Mononuclear cell (primary cell): ENCODE data around the gene TRPV4. TPM values are rescaled to one million over a fixed set of nuclear protein-coding genes. Genes with fewer than 3 reads are reported as not detected.

Source experiments
- H3K27me3 ChIP-seq: 2 replicates; pipeline ENCODE4 v1.6.0; 2011; ENCODE audit warnings: low read length, control low read depth; ENCODE audit not compliant: insufficient read depth
- H3K4me1 ChIP-seq: 2 replicates; pipeline ENCODE4 v1.5.1; 2011; ENCODE audit warnings: mild to moderate bottlenecking, low read length, control low read depth; ENCODE audit not compliant: insufficient read depth
- H3K4me3 ChIP-seq: 2 replicates; pipeline ENCODE4 v1.5.1; 2011; ENCODE audit warnings: mild to moderate bottlenecking, low read length, moderate library complexity
- H3K9me3 ChIP-seq: 2 replicates; pipeline ENCODE4 v1.5.1; 2011; ENCODE audit warnings: low read depth, mild to moderate bottlenecking, control low read depth, low read length
- total RNA-seq: library from RNA; depleted of rRNA; stranded (reverse); fragments of >200 nt; gene quantifications from one replicate; pipeline ENCODE4 v1.2.3, GENCODE V29; 2012

Gene TRPV4
- total RNA-seq, 1 donor, result 0.31 TPM

- Histone ChIP-seq H3K4me3 (no peak overlapping the region), H3K4me1 (peaks cover 35% of the 10 kb centered on the region), H3K9me3 (no peaks in the 10 kb centered on the region), H3K27me3 (no peaks in the 10 kb centered on the region)
These were observed 6.1 kb downstream of the TRPV4 start for GRCh38 chr12:109827080-109827479.

- Histone ChIP-seq H3K27me3 (no peaks in the 10 kb centered on the region), H3K9me3 (no peaks in the 10 kb centered on the region), H3K4me3 (no peak overlapping the region), H3K4me1 (peaks cover 32% of the 10 kb centered on the region)
These were observed 8.5 kb downstream of the TRPV4 start for GRCh38 chr12:109824731-109825130.

GRCh38 chr12:109822951-109823411 is 10.2 kb downstream of the TRPV4 start:
- H3K9me3 ChIP-seq, result no peaks in the 10 kb centered on the region
- H3K4me1 ChIP-seq, result peaks cover 18% of the 10 kb centered on the region
- H3K27me3 ChIP-seq, result no peaks in the 10 kb centered on the region
- no peak overlapping the region for H3K4me3 ChIP-seq

GRCh38 chr12:109822416-109822815 is 10.8 kb downstream of the TRPV4 start:
- Histone ChIP-seq H3K9me3 (no peaks in the 10 kb centered on the region), H3K4me3 (no peak overlapping the region), H3K27me3 (no peaks in the 10 kb centered on the region), H3K4me1 (peaks cover 22% of the 10 kb centered on the region)

- no peak overlapping the region for H3K4me3 ChIP-seq
- H3K27me3 ChIP-seq, result no peaks in the 10 kb centered on the region
- no peaks in the 10 kb centered on the region for H3K9me3 ChIP-seq
- H3K4me1 ChIP-seq, result peaks cover 20% of the 10 kb centered on the region
These were observed 11.2 kb downstream of the TRPV4 start for GRCh38 chr12:109821968-109822367.

GRCh38 chr12:109820816-109821381 is 12.3 kb downstream of the TRPV4 start:
- H3K27me3 ChIP-seq, result no peaks in the 10 kb centered on the region
- no peaks in the 10 kb centered on the region for H3K9me3 ChIP-seq
- peaks cover 16% of the 10 kb centered on the region for H3K4me1 ChIP-seq
- H3K4me3 ChIP-seq, result no peak overlapping the region

GRCh38 chr12:109818905-109819500 is 14.2 kb downstream of the TRPV4 start:
- Histone ChIP-seq H3K4me3 (no peak overlapping the region), H3K27me3 (no peaks in the 10 kb centered on the region), H3K9me3 (no peaks in the 10 kb centered on the region), H3K4me1 (peaks cover 16% of the 10 kb centered on the region)

GRCh38 chr12:109818253-109818652 is 14.9 kb downstream of the TRPV4 start:
- Histone ChIP-seq H3K4me3 (no peak overlapping the region), H3K4me1 (peaks cover 10% of the 10 kb centered on the region), H3K9me3 (no peaks in the 10 kb centered on the region), H3K27me3 (no peaks in the 10 kb centered on the region)

GRCh38 chr12:109817627-109818231 is 15.5 kb downstream of the TRPV4 start:
- H3K27me3 ChIP-seq, result no peaks in the 10 kb centered on the region
- no peak overlapping the region for H3K4me3 ChIP-seq
- H3K9me3 ChIP-seq, result no peaks in the 10 kb centered on the region
- peaks cover 6% of the 10 kb centered on the region for H3K4me1 ChIP-seq

GRCh38 chr12:109816870-109817269 is 16.3 kb downstream of the TRPV4 start:
- peaks cover 6% of the 10 kb centered on the region for H3K4me1 ChIP-seq
- no peaks in the 10 kb centered on the region for H3K27me3 ChIP-seq
- no peaks in the 10 kb centered on the region for H3K9me3 ChIP-seq
- H3K4me3 ChIP-seq, result no peak overlapping the region

- peaks cover 6% of the 10 kb centered on the region for H3K4me1 ChIP-seq
- H3K9me3 ChIP-seq, result no peaks in the 10 kb centered on the region
- no peak overlapping the region for H3K4me3 ChIP-seq
- H3K27me3 ChIP-seq, result no peaks in the 10 kb centered on the region
These were observed 17.2 kb downstream of the TRPV4 start for GRCh38 chr12:109815757-109816617.

GRCh38 chr12:109815225-109815624 is 18.0 kb downstream of the TRPV4 start:
- Histone ChIP-seq H3K4me1 (peaks cover 6% of the 10 kb centered on the region), H3K27me3 (no peaks in the 10 kb centered on the region), H3K9me3 (no peaks in the 10 kb centered on the region), H3K4me3 (no peak overlapping the region)

- Histone ChIP-seq H3K27me3 (no peaks in the 10 kb centered on the region), H3K4me3 (no peak overlapping the region), H3K4me1 (peaks cover 6% of the 10 kb centered on the region), H3K9me3 (no peaks in the 10 kb centered on the region)
These were observed 18.5 kb downstream of the TRPV4 start for GRCh38 chr12:109814600-109815150.

- no peaks in the 10 kb centered on the region for H3K27me3 ChIP-seq
- H3K4me1 ChIP-seq, result peaks cover 6% of the 10 kb centered on the region
- H3K4me3 ChIP-seq, result no peak overlapping the region
- H3K9me3 ChIP-seq, result no peaks in the 10 kb centered on the region
These were observed 19.3 kb downstream of the TRPV4 start for GRCh38 chr12:109813810-109814416.
